NB4 (cell line): ENCODE measurements around the gene CA5B.

Experiments
- DNase-seq: peaks from one replicate; pipeline ENCODE4 v3.0.0; 2010; ENCODE audit warnings: low read depth
- H3K4me3 ChIP-seq: one replicate; pipeline ENCODE4 v1.5.1; 2011; ENCODE audit warnings: mild to moderate bottlenecking, low read depth, low read length, moderate library complexity
- CTCF ChIP-seq: IDR thresholded peaks from one replicate; pipeline ENCODE4 v1.5.1; 2012; ENCODE audit warnings: low read depth, low read length
- MAX ChIP-seq: IDR thresholded peaks from 2 replicates; pipeline ENCODE4 v1.6.1; 2011; ENCODE audit warnings: low read depth, low read length
- MYC ChIP-seq: IDR thresholded peaks from 2 replicates; pipeline ENCODE4 v1.6.1; 2011; ENCODE audit warnings: low read depth, low read length
- POLR2A ChIP-seq: IDR thresholded peaks from 2 replicates; pipeline ENCODE4 v1.6.1; 2011; ENCODE audit warnings: mild to moderate bottlenecking; ENCODE audit not compliant: insufficient read length; ENCODE audit errors: extremely low read depth

Gene CA5B

GRCh38 chrX:15714529-15714928 is 23.5 kb upstream of the CA5B start:
- H3K4me3 ChIP-seq = no peak overlapping the region
- DNase-seq = no peak
- TF ChIP-seq POLR2A (no peak), CTCF (no peak), MYC (no peak), MAX (no peak)

- no peak for DNase-seq
- no peak overlapping the region for H3K4me3 ChIP-seq
- TF ChIP-seq MYC = no peak
- no peak for TF ChIP-seq CTCF
- no peak for TF ChIP-seq MAX
- no peak for TF ChIP-seq POLR2A
Observed at GRCh38 chrX:15718283-15718970, 19.6 kb upstream of the CA5B start.

- no peak overlapping the region for H3K4me3 ChIP-seq
- TF ChIP-seq MYC (no peak), MAX (no peak), CTCF (no peak), POLR2A (no peak)
- DNase-seq = no peak
Observed at GRCh38 chrX:15719324-15719968, 18.6 kb upstream of the CA5B start.

GRCh38 chrX:15721911-15722310 is 16.2 kb upstream of the CA5B start:
- no peak for DNase-seq
- no peak for TF ChIP-seq MYC
- TF ChIP-seq CTCF = no peak
- TF ChIP-seq POLR2A = no peak
- no peak for TF ChIP-seq MAX
- no peak overlapping the region for H3K4me3 ChIP-seq

GRCh38 chrX:15723887-15724517 is 14.1 kb upstream of the CA5B start:
- no peak for DNase-seq
- no peak for TF ChIP-seq MAX
- no peak for TF ChIP-seq CTCF
- no peak for TF ChIP-seq POLR2A
- TF ChIP-seq MYC = no peak

More at GRCh38 chrX:15723887-15724517, 14.1 kb upstream of the CA5B start:
- H3K4me3 ChIP-seq = no peak overlapping the region
